Activated CD8-positive, alpha-beta memory T cell treated with anti-CD3 and anti-CD28 coated beads for 4 hours (primary cell): ENCODE measurements around the gene GALNT18.
"Not testable (repeated sequence)": the region's sequence is repeated elsewhere in the genome, so short reads cannot be mapped to it uniquely, and the experiment has no call there.

Source experiments
- DNase-seq, 2 donors: peaks; one replicate each; pipeline ENCODE4 v3.0.0-alpha.2; 2020; ENCODE audit warnings: low read depth in 2 of 2

GALNT18 gene

DNA sequence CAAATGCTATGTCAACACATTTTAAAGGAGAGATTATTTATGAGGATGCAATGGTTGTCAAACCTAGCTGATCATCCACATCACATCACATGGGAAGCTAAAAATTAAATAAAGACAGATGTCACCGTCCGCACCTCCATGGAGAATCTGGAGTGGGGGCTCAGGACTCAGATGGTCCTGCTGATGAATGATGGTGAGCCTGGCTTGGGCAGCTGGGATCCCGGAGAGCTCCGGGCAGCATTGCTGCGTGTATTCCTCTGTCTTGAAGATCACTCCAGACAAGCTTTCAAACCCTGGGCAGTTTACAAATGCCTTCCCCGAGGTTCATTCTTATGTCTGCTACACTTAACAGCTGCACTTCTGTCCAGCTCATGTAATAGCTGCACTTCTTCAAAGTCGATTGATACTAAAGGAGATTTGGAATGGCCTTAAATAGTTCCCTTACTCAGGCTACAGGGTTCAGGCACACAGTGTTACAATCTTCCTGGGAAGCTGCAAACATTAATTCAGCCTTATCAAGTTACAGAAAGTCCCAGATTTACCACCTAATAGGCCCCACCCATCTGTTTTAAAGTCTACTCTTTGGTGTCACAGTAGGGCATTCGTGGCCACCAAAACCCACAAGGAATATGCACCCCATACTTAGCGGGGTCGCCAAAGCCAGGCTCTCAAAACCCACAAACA is 234.0 kb downstream of the GALNT18 start:
- no peak for DNase-seq

DNA sequence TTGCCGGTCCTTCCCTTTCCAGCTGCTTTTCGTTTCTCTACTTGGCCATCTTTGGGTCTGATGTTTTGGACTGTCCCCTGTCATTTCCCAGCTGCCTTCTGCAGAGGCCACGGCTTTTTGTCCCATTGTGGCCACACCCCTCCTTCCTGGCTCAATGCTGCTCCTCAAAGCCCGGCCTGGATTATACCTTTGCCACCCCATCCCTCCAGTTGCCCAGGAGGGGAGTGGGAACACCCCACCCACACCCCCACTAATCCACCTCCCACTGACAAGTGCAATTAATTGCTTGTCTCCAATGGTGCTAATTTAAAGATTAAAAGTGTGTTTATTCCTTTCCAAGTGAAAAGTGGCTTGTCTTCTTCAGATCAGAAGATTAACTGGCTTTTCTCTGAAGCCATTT is 234.6 kb downstream of the GALNT18 start:
- DNase-seq = no peak

DNA sequence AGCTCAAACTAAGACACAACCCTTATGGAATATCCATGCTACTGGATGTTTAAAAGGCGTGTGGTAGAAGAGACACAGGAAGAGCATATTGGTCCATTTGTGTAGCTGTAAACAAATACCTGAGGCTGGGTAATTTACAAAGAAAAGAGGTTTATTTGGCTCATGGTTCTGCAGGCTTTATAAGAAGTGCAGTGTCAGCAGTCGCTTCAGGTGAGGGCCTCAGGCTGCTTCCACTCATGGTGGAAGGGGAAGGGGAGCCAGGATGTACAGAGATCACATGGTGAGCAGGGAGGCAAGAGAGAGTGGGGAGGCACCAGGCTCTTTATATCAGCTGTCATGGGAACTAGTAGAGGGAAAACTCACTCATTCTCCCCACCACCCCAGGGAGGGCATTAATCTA is 237.0 kb downstream of the GALNT18 start:
- no peak for DNase-seq

DNA sequence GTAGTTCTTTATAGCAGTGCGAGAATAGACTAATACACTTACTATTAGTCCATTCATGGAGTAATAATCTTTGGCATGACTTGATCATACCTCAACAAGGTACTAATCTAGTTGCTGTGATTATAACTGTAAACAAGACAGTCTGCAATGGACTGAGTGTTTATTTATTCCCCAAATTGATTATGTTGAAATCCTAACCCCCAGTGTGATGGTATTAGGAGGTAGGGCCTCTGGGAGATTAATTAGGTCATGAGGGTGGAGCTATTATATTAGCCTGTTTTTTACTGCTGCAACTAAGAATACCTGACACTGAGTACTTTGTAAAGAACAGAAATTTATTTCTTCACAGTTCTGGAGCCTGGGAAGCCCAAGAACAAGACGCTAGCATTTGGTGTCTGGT is 237.8 kb downstream of the GALNT18 start:
- DNase-seq = no peak

DNA sequence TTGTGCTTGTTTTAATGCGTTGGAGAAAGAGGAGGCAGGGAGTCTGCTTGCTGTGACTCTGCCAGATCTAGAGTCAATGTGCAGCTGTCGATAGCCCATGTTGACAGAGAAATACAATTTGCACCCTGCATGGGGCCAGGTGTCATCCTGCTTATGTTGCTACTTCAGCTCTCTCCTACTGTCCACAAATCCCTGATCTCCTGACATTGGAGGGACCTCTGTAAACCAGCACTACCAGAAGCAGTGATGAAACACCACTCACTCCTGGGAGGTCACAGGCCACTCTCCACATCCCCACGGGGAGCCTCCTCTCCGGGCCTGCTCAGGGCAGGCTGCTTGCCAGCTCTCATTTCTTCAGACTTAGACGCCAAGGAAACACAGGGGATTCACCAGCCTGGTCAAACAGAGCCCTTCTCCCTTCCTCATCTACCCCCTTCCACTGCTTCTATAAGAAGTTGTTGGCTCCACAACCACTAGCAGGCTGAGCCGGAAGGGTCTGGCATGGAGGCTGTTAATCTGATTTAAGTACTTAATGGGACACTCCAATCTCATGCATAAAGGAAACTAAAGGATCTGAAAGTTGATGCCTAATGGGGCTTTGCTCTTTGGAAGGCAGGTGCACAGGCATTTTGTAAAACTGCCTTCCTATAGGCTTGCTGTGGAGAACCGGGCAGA is 238.8 kb downstream of the GALNT18 start:
- DNase-seq = no peak

DNA sequence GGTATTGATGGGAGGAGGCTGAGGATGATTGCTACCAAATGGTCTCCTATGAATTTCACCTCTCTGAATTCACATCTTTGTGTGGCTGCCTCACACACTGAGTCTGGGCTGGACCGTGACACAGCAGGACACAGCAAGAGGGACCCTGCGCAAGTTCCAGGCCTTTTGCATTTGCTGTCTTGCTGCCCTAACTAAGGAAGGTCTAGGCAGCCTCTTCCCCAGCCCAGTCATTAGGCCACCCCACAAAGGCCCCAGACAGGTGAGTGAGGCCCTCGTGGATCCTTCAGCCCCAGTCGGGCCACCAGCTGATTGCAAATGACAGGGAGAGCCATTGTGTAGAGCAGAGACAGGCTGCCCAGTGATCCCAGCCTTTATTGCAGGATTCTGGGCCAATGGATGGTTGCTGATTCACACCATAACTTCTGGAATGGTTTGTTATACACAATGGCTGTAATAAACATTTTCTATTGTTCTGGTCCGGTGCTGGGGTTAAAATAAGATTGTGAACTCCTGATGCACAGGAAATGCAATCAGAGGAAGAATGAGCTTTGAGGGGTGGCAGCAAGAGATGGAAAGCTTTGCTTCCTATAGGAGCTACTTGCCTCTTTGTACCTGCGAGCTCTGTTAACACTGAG is 240.2 kb downstream of the GALNT18 start:
- DNase-seq = no peak

DNA sequence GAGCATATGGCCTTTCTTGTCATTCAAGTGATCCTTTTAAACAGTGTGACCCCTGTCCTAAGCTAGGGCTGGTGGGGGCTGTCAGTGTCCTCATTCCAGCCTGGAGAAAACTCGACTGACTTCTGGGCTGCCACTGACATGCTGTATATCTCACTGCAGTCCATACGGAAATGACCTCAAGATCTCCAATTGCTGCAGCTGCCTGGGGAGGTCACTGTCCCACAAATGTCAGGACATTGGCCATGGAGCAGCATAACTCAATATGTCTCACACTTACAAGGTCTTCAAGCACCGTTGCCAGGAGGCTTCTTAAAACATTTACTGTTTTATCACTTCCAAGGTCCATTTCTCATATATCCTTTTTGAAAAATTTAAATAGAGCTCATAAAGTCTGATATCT is 240.9 kb downstream of the GALNT18 start:
- DNase-seq = no peak

DNA sequence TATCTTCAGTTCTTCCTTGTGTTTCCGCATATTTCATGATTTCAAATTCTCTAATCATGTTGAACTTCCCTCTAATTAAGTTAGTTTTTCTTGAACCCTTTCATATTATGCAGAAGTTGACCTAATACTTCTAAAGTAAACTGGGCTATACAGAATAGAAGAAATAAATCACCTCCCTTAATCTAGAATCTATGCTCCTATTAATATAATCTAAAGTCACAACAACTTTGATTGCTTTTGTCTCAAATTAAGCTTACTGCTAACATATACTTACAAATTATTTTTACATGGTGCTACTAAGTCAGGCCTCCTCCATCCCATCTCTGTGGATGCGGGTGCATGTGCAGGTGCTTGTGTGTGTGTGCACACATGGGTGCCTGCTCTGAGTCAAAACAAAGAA is 241.5 kb downstream of the GALNT18 start:
- DNase-seq = no peak

DNA sequence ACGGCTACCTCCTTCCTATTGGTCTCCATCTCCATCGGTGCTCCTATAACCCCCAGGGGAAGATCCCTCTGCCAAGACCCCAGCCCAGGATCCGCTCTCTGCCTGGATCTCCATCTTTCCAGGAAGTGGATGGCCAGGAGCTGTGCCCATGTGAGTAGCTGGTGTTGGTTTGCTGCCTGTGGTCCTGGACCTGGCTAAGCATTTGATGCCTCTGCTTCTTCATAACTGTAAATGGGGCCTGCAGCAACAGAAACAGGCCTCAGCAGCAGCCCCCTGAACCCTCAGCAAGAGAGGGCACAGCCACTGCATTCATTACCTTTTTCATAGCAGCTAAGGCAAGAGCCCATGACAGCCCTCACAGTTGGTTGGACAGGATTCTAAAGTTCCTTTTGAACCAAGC is 242.1 kb downstream of the GALNT18 start:
- no peak for DNase-seq

DNA sequence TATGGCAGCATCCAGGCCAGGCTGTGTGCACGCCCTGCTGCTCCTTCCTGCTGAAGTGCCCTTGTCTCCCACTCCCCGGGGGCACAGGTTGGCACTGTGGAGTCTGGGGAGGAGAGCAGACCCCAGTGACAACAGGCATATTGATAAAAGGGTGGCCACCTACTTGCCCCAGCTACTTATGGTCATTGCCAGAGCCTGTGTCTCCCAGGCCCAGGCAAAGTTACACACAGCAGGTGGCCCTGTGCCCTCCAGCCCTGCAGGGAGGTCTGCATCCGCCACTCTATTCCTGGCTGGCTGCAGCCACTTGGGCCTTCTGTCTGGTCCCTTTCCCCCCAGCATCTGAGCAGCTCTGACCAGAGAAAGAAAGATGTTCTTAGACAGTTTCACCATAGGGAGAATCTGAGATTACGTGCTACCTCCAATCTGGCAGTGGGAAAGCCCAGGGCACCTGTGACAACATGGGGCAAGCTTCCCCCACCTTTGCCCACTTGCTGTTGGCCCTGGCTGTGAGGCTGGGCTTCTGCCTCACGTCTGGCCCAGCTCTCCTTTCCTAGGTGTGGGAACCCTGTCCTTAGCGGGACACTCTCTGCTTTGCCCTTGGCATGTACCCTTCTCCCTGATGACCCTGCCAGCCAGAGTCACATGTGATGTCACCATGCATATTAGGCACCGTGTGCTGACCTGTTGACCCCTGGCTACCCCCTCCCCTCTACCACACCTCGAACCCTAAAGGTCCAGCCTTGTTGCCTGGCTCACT is 243.4 kb downstream of the GALNT18 start:
- no peak for DNase-seq

DNA sequence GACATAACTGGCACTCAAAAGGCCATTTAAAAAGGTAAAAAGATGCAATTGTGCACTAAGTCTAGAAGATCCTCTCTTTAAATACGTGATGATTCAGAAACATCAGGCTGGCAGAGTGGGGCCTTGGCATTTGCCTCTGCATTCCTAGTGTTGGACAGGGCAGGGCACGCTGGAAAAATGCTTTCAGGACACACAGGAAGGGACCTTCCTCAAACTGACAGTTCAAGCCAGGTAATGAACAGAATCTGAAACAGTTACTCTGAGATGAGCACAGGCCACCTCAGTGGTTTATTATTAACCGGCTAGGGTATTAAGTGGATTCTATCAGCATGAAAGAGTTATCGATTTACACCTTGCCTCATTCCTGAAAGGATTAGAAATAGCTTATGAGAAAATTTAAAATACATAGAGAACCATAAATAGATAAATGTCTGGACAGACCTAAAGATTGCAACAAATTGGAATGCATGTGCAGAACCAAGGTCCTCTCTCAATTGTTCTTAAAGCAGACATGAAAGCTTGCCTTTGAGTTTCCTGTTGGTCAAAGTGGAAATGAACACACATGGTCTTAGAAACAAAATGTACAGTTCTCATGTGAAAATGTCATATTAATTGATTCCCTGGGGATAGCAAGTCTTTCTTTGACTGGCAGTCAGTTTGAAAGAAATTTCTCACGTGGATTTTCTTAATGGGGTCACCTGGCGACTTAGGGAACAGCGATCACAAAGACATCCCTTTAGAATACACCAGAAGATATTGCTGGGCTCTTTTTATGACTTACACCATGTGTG is 247.3 kb downstream of the GALNT18 start:
- no peak for DNase-seq

DNA sequence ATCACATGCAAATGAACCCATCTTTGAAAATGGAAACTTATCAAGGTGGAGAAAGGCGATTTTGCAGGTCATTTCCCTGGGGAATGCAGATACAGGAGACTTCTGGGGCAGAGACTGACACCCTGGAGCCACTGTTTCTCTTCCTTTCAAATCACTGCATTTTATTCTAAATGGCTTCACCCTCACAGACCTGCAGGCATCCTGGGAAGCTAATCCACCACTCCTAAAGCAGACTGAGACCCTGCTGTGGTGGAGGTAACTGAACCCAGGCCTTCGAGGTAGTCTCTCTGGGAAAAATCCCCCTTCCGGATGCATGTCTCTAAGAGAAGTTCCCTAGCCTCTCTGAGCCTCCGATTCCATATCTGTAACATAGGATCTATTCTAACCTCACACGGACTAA is 247.9 kb downstream of the GALNT18 start:
- no peak for DNase-seq

DNA sequence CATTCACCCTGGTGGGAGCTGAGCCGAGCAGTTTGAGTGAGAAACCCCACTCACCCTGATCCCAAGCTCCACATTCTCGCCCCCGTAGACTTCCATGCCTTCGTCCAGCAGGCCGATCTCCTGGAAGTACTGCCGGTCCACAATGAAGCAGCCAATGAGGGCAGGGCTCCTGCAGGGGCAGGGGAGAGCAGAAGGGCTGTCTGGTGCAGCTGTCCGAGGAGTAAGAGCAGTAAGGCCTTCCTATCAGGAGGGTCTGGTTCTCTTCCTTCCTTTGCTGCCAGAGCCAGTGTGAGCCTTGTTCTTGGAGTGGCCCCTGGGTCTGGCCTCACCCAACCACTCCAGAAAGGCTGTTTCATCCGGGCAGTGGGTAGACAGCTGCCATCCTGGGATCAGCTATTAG is 249.3 kb downstream of the GALNT18 start:
- DNase-seq = no peak

DNA sequence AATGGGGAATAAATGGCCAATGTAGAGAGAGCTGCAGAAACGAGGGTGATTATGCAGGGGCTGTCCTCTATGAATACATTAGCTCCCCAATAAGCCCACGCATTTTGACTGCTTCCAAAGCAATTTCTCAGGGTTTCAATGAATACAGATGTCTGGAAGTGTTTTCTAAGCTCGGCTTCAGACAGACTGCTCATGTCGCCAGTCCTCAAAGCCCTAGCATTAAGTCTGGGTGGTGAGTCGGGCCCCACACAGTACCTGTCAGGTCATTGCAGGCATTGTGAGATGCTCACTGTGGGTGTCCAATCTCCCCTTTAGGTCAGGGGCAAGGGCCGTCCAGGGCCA is 250.9 kb downstream of the GALNT18 start:
- no peak for DNase-seq

DNA sequence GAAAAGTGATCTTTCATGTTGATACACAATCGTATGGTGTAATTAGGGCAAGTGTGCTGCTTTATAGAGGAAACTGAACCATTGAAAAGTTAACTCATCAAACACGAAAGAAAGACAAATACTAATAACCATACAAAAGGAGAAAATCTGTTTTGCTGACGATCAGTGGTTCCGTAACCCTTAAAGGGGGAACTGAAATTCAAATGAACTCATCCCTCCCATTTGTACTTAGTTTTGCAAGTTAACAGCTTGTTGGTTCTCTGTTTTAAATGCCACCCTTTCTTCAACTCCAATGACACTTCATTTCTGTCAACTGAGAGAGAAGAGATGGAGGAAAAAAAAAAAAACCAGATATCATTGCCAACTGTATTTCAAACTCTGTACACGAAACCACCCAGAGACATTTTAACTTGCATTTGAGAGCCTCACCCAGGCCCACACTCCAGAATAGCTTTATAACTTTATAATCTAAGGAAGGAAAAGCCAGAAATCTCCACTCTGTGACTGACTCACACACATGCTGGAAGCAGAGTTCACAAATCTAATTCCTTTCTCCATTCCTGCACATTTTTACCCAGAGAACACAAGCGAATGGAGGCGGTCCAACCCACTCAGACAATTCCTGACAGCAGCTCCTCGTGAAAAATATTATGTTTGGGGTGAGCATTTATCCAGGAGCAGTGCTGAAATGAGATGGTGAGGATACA is 251.4 kb downstream of the GALNT18 start:
- DNase-seq = no peak

DNA sequence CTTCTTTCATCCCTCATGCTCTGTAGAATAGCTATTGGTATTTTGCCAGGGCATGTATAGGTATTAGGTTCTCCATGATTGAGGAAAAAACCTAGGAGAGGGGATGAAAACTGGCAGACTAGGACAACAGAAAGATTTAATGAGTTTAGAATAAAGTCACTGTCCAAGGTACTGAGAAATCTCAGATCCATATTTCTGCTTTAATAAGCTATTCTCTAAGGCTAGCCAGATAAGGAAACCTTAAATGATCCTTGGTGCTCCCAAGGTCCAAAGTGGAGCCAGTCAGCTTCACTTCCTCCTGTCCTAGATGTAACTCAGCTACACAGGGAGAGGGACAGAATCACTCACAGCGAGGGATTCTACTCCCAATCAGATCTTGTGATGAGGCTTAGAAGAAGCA is 255.0 kb downstream of the GALNT18 start:
- no peak for DNase-seq

DNA sequence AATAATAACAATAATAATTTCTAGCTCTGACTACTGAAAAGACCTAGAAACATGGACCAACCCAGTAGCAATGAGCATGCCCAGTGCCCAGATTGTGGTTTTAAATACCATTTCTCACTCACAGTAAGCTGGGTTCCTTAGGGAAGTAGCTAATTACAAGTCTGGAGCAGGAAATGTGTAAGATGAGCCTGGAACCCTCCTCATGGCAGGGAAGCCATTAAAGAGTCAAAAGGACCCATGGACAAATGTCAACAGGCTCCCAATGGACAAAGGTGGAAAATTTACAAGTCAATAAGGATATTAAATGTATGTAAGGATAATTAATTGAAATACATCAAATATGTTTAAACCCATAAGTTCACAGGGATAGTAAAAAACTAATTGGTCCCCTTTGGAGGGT is 258.1 kb downstream of the GALNT18 start:
- no peak for DNase-seq

DNA sequence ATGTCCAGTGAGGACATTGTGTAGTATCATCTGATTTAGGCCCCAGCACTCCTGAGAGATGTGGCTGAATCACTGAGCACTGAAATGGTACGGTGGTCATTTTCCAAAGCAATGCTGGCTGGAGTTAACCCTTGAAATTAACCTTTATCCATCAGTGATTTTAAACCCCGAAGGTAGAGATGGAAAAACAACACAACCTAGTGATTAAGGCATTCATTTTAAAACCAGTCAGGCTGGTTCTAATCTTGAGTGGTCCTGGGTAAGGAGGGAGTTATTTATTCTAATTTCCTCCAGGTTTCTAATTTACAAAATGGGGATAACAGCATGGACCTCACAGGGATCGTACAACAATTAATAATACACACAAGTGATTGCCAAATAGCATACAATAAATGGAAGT is 262.2 kb downstream of the GALNT18 start:
- no peak for DNase-seq

DNA sequence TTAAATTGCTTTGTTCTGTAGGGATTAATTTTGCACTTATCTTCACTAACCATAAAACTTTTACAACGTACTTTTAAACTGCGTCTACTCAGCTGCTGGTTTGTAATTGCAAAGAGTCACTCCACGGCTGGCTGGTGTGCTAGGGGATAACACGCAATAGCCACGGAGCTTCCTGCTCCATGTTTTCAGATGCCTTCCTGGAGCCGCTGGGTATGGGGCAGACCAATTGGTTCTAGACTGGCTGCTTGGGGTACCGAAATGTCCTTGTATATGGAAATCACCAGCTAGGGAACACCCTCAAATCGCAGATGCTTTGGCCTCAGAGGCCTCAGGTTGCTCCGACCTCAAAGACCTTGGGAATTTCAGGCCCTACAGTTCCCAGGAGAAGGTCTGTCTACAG is 265.0 kb downstream of the GALNT18 start:
- no peak for DNase-seq

DNA sequence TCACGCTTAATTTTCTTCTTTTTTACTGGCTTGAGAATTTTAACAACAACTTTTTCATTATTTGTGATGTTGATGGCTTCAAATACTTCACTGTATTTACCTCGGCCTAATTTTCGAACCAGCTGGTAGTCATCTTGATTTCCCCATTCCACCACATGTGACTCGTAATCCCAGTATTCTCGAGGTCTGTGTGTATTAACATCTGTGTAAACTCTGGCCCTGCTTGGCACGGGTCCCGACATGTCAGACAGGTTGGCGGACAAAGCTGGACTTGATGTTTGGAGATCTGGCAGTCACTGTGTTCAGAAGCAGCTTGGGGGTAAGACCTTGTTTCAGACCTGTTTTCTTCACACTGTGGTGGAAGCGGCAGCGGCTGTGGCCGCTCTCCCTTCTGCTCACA is 268.9 kb downstream of the GALNT18 start, which contains the start of gene CSNK2A3:
CSNK2A3 (minus strand) TSS at position 373 of the 400 bp plus-strand sequence; CDS start at position 242, 131 bp downstream.
- not testable (repeated sequence) for DNase-seq

DNA sequence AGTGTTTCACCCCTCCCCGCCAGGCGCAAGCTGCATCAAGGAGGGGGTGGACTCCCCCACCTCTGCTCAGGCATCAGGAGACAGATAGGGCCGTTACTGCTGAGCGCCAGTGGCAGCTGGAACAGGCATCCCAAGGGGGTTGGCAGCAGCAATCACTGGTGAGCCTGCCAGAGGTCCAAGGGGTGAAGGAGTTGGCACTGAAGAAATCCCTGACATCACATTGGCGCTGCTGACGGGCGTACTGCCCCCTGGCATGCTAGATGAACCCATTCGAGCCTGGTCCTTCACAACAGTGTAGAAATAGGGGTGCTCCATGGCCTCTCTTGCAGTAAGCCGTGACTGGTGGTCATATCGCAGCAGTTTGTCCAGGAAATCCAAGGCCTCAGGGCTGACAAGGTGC is 270.0 kb downstream of the GALNT18 start:
- DNase-seq = not testable (repeated sequence)
